Small intestine (tissue), 4 donors: ENCODE measurements around the gene TLK2. TPM values are rescaled to one million over a fixed set of nuclear protein-coding genes. Genes with fewer than 3 reads are reported as not detected.

Source experiments
- polyA plus RNA-seq, 4 donors: library from polyadenylated mRNA; stranded (reverse) in 3 of 4; unstranded in 1 of 4; fragments of 200-250 nt in 3 of 4; fragments of 120-200 nt in 1 of 4; gene quantifications; one replicate each; pipeline versions ENCODE4 v1.2.1 to v1.2.3, GENCODE V29; 2013
- donor health status: healthy with polysubstance abuse.
- donor health status: Bipolar disorder and iron deficiency.
- donor health status: healthy.

TLK2 gene
- polyA plus RNA-seq, 4 donors = 13.0 to 30.8 (median 16.2) TPM

Other genes with a start within 250 kb of the TLK2 start
- gene EFCAB3, start 98.3 kb upstream of the TLK2 start, polyA plus RNA-seq = under 1 TPM in 1 of 4 donors, not detected in 3; 0.04 TPM
- gene METTL2A, start 54.9 kb upstream of the TLK2 start, polyA plus RNA-seq = 10 to 100 TPM in 2 of 4 donors, 1 to 10 TPM in 2; 6.5 to 16.9 (median 10.8) TPM
- 10 to 100 TPM in 1 of 4 donors, 1 to 10 TPM in 2, under 1 TPM in 1; 0.67 to 11.6 (median 4.5) TPM for gene MRC2, start 148.8 kb downstream of the TLK2 start, polyA plus RNA-seq